Neural crest cell (in vitro differentiated cells): ENCODE data around the gene MED12L. TPM values are rescaled to one million over a fixed set of nuclear protein-coding genes. Genes with fewer than 3 reads are reported as not detected.
"Not testable (repeated sequence)": the region's sequence is repeated elsewhere in the genome, so short reads cannot be mapped to it uniquely, and the experiment has no call there.

ENCODE experiments used
- DNase-seq: peaks from one replicate; pipeline ENCODE4 v3.0.0; 2021; ENCODE audit warnings: low read depth, mixed read lengths, low spot score
- H3K27ac Mint-ChIP-seq: one replicate; pipeline ENCODE4 v1.8.0; 2021; ENCODE audit warnings: mild to moderate bottlenecking, mixed read lengths; ENCODE audit not compliant: unreplicated experiment
- H3K27me3 Mint-ChIP-seq: 2 replicates; pipeline ENCODE4 v1.8.0; 2021; ENCODE audit warnings: low read depth, mild to moderate bottlenecking, mixed read lengths
- H3K36me3 Mint-ChIP-seq: 2 replicates; pipeline ENCODE4 v1.8.0; 2021; ENCODE audit warnings: low read depth, mild to moderate bottlenecking, mixed read lengths
- H3K4me1 Mint-ChIP-seq: 2 replicates; pipeline ENCODE4 v1.8.0; 2021; ENCODE audit warnings: mixed read lengths
- H3K4me3 Mint-ChIP-seq: one replicate; pipeline ENCODE4 v1.8.0; 2021; ENCODE audit warnings: mild to moderate bottlenecking, mixed read lengths
- H3K9me3 Mint-ChIP-seq: 2 replicates; pipeline ENCODE4 v1.8.0; 2021; ENCODE audit warnings: mixed read lengths
- CTCF ChIP-seq: fragments of 200-600 bp; sonication (generic); conservative IDR thresholded peaks from 2 replicates; pipeline ENCODE4 v1.5.0; 2021; ENCODE audit warnings: antibody characterized with exemption, mild to moderate bottlenecking
- total RNA-seq: library from RNA; stranded (reverse); gene quantifications from 2 replicates; pipeline ENCODE4 v1.2.1, GENCODE V29; 2021

Gene MED12L
- total RNA-seq, 1 donor from 2014 or later = 12.2 TPM

GRCh38 chr3:151226825-151227224, 141.4 kb downstream of the MED12L start:
- DNase-seq = no peak
- no peak overlapping the region for H3K27ac Mint-ChIP-seq
- TF ChIP-seq CTCF = no peak
- peaks cover 18% of the 10 kb centered on the region for H3K4me1 Mint-ChIP-seq
- H3K9me3 Mint-ChIP-seq = peaks cover 10% of the 10 kb centered on the region
- H3K27me3 Mint-ChIP-seq = no peaks in the 10 kb centered on the region
- no peak overlapping the region for H3K4me3 Mint-ChIP-seq
- H3K36me3 Mint-ChIP-seq = peaks cover 11% of the 10 kb centered on the region

GRCh38 chr3:151227266-151227806, 141.9 kb downstream of the MED12L start:
- Mint-ChIP-seq H3K4me1 (peaks cover 18% of the 10 kb centered on the region), H3K27me3 (no peaks in the 10 kb centered on the region), H3K27ac (no peak overlapping the region), H3K36me3 (peaks cover 6% of the 10 kb centered on the region), H3K4me3 (no peak overlapping the region), H3K9me3 (peaks cover 6% of the 10 kb centered on the region)
- no peak for TF ChIP-seq CTCF
- no peak for DNase-seq

GRCh38 chr3:151227807-151228665, 142.6 kb downstream of the MED12L start:
- Mint-ChIP-seq H3K9me3 (no peaks in the 10 kb centered on the region), H3K27me3 (no peaks in the 10 kb centered on the region), H3K4me1 (peaks cover 18% of the 10 kb centered on the region), H3K36me3 (no peaks in the 10 kb centered on the region), H3K27ac (peak overlapping the region; percentile 92), H3K4me3 (no peak overlapping the region)
- DNase-seq = peak; percentile 74
- TF ChIP-seq CTCF = peak; percentile 96

GRCh38 chr3:151228666-151229040, 143.2 kb downstream of the MED12L start:
- H3K4me1 Mint-ChIP-seq = peaks cover 18% of the 10 kb centered on the region

GRCh38 chr3:151230646-151231045, 145.2 kb downstream of the MED12L start:
- no peak overlapping the region for H3K27ac Mint-ChIP-seq
- no peaks in the 10 kb centered on the region for H3K9me3 Mint-ChIP-seq
- no peak for TF ChIP-seq CTCF
- peaks cover 18% of the 10 kb centered on the region for H3K4me1 Mint-ChIP-seq
- H3K36me3 Mint-ChIP-seq = peaks cover 3% of the 10 kb centered on the region
- no peaks in the 10 kb centered on the region for H3K27me3 Mint-ChIP-seq
- DNase-seq = no peak
- no peak overlapping the region for H3K4me3 Mint-ChIP-seq

More at GRCh38 chr3:151228666-151229040, 143.2 kb downstream of the MED12L start:
- H3K36me3 Mint-ChIP-seq = peaks cover under 1% of the 10 kb centered on the region
- DNase-seq = no peak
- H3K4me3 Mint-ChIP-seq = no peak overlapping the region
- H3K27me3 Mint-ChIP-seq = no peaks in the 10 kb centered on the region
- no peak for TF ChIP-seq CTCF
- no peaks in the 10 kb centered on the region for H3K9me3 Mint-ChIP-seq
- H3K27ac Mint-ChIP-seq = peak overlapping the region; percentile 92

- peaks cover 18% of the 10 kb centered on the region for H3K4me1 Mint-ChIP-seq
- H3K4me3 Mint-ChIP-seq, H3K36me3 Mint-ChIP-seq, H3K27me3 Mint-ChIP-seq, H3K9me3 Mint-ChIP-seq, H3K27ac Mint-ChIP-seq, DNase-seq: not testable (repeated sequence)
These were observed 146.9 kb downstream of the MED12L start for GRCh38 chr3:151232403-151232802.
